Forelimb muscle (tissue), 1 donor: ENCODE results near the gene GARS1. TPM values are rescaled to one million over a fixed set of nuclear protein-coding genes. Genes with fewer than 3 reads are reported as not detected.
"Not testable (repeated sequence)": the region's sequence is repeated elsewhere in the genome, so short reads cannot be mapped to it uniquely, and the experiment has no call there.

ENCODE experiments used
- DNase-seq: peaks from one replicate; pipeline ENCODE4 v3.0.0-alpha.2; 2013; ENCODE audit warnings: low read depth
- polyA plus RNA-seq: library from polyadenylated mRNA; unstranded; fragments of 120-200 nt; gene quantifications from one replicate; pipeline ENCODE4 v1.2.1, GENCODE V29; 2013; ENCODE audit not compliant: insufficient read length

The GARS1 gene
- polyA plus RNA-seq, 1 donor, result 62.8 TPM

DNA sequence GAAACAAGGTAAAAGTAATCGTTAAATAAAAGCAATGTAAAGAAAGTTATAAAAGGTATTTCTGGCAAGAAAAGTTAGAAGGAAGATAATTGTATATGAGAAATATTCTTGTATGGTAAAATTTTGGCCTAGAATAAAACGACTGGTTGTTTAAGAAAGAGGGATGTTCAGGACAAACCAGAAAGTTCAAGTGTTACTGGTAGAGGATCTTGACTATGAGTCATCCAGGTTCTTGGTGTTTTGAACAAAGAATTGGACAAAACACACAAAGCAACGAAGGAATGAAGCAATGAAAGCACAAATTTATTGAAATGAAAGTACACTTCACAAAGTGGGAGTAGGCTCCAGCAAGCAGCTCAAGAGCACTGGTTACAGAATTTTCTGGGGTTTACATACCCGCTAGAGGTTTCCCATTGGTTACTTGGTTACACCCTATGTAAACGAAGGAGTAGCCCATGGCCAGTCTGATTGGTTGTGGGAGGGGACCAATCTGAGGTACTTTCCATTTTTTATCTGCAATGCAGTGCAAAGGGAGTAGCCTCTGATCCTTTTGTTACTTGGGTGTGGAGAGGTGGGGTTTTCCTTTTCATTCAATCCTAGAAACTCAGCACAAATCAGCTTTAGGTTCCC, 22.4 kb upstream of the GARS1 start:
- DNase-seq, result no peak

DNA sequence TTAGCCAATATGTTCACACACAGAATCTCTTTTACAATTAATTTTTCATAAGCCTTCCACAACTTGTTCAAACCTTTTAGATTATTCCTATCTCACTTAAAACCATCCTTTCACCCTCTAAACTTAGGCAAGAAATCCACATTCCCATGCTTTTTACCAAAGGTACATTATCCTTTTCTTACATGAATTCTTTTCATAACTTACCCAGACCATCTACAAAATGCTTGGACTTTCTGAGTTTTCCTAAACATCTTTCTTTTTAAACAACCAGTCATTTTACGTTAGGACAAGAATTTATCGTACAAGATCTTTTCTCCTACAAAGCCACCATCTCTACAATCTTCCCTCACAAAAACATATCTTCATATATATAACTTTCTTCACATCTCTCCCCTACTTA, 18.8 kb upstream of the GARS1 start:
- DNase-seq, result no peak

DNA sequence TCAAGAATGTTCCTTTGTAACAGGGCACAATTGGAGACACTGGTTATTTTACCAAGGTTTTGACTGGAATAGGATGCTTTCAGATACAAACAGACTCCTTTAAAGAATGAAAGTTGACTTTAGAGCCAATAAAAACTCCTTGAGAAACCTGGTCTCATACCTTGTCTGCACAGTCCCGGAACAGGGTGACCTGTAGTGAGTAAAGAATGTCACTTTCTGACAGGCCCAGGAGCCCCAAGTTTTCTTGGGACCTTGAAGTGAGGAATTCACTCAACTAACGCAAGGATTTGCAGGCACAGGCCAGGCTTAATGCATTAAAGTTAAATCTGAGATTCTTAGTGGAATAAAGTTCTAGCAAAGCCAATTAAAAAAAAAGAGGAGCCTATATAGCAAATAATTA, 11.5 kb upstream of the GARS1 start:
- DNase-seq, result no peak

DNA sequence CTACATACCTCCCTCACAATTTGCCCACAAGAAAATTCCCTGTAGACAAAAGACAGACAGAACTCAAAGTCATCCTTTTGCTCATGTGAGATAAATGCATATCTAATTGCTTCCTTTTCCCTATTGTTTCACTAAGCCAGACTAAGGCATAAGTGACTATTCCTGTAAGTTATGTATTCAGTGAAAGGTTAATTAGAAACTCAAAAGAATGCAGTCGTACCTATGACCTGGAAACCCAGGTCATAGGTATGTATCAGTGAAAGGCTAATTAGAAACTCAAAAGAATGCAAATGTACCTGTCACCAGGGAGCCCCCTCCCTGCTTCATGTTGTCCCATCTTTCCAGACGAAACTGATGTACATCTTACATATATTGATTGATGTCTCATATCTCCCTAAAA, 10.3 kb upstream of the GARS1 start:
- no peak for DNase-seq

DNA sequence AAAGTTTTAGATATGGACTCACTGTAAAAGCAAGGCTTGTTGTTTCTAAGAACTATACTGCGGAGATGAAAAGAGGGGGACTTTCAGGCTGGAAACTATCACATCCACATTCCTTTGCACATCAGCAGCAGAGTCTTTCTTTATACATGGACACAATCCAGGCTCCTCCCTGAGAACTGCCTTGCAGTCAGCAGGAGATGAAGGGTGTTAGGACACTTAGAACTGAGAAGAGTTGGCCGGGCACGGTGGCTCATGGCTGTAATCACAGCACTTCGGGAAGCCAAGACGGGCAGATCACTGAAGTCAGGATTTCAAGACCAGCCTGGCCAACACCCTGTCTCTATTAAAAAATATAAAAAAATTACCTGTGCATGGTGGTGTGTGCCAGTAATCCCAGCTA, 9.7 kb upstream of the GARS1 start:
- no peak for DNase-seq

DNA sequence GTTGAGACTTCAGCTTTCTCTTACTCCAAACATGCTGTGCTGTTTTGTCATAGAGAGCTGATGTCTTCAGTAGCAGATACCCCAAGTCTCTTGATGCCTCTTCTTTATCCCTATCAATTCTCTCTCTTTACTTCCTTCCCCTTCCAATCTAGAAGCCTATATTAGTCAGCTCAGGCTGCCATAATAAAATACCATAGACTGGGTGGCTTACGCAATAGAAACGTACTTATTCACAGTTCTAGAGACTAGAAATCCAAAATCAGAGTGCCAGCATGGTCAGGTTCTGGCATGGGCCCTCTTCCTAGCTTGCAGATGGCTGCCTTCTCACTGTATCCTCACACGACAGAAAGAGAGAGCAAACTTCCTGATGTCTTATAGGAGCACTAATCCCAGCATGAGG, 9.0 kb upstream of the GARS1 start:
- no peak for DNase-seq

DNA sequence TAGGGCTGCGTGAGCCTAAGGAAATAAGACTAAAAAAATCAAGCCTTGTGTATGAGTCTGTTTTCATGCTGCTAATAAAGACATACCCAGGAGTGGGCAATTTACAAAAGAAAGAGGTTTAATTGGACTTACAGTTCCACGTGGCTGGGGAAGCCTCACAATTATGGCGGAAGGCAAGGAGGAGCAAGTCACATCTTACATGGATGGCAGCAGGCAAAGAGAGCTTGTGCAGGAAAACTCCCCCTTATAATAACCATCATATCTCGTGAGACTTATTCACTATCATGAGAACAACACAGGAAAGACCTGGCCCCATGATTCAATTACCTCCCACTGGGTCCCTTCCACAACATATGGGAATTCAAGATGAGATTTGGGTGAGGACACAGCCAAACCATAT, 7.1 kb upstream of the GARS1 start:
- not testable (repeated sequence) for DNase-seq

DNA sequence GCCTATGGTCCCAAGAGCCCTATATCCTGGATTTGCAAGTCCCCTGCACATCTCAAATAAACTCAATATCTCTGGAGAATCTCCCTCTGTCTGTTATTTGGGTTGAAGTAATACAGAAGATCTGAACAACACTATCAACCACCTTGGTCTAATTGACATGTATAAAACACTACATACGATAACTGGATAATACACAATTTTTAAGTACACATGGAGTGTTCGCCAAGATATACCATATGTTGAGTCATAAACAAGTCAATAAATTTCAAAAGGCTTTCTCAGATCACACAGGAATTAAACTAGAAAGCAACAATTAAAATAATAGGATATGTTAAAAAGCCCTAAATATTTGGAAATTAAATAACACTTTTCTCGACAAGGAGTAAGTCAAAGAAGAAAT, 5.6 kb upstream of the GARS1 start:
- no peak for DNase-seq

DNA sequence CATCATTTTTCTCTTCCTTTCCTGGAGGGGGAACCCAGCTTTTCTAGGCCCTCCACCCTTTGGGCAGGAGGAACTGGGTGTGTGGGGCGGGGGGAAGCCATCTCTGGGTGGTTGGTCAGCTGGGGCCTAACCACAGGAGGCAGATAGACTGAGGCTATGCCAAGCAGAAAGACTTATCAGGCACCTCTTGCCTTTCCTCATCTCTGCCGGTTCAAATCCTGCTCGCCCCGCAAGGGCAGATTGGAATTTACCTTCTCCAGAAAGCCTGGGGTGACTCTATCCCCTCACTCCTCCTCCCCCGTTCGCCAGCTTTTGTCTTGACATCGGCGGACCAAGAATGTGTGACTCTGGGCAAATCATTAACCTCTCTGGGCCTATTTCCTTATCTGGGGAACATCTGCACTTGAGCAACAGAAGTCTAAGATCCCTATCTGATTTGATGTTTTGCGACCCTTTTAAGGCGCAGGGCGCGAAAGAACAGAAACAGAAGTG, 584 bp upstream of the GARS1 start:
- DNase-seq, result no peak

DNA sequence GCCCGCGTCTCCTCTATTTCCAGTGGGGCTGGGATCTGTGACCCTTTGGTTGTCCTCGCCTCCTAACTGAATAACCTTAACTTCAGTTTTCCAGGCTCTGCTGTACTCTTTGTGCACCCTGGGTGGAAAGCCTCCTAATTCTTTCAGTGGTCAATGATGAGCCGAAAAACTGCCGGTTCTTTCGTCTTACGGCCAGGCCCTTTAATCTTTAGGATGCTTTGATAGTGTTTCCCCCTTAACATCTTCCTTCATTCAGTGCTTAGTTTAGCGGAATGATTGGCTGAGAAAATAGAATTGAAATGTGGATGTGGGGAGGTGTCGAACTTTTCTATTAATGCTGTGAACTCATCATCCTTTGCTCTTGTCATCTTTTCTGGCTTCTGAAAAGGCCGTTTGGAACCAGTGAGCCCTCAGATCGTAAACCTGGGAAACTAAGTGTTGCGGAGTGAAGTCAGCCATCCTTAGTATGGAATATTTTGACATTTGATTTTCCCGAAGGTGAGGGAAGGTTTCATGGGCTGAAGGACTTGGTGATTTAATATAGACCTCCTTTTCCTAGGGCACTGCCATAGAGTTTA, 847 bp downstream of the GARS1 start:
- DNase-seq, result no peak

DNA sequence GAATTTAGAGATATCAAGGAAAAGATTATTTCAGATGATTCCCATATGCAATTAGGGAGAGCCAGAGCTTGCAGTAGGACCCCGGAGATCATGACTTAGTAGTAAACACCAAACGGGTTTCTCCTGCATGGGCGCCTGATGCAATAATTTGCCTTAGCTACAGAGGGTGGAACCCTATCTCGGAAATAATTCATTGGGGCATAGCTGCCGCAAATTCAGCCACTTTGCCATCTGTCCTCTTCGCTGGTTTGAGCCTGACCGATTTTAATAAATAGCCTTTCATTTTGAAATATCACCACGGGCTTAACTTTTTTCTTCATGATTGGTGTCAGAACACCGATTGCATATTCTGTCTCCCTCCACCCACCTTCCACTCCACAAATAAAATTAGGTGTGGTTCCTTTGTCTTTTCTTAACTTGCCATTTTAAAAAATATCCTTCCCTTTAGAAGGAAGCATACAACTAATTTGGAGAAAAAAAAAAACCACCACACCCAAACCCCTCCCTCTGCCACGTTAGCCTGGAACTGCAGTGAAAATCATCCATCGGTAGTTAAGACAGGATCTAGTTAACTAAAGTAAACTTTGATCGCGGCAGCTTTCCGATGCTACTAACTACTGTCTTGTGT, 1.4 kb downstream of the GARS1 start:
- no peak for DNase-seq

DNA sequence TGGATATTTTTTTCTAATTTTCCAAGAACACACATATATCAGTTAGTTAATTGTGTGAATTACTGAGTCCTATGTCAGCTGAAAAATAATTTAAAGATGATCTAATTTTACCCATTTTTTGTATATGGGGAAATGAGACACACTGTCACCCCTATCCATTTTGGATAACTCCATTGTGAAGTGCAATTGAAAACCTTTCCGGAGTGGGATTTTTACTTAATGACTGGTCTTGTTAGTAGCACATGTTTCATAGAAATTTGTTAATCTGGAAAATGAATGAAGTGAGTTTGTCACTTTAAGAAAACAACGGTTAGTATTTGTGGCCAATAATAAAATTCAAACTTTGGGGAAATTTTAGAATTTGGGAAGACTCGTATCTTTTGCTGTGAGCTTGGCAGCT, 2.0 kb downstream of the GARS1 start:
- DNase-seq, result no peak

DNA sequence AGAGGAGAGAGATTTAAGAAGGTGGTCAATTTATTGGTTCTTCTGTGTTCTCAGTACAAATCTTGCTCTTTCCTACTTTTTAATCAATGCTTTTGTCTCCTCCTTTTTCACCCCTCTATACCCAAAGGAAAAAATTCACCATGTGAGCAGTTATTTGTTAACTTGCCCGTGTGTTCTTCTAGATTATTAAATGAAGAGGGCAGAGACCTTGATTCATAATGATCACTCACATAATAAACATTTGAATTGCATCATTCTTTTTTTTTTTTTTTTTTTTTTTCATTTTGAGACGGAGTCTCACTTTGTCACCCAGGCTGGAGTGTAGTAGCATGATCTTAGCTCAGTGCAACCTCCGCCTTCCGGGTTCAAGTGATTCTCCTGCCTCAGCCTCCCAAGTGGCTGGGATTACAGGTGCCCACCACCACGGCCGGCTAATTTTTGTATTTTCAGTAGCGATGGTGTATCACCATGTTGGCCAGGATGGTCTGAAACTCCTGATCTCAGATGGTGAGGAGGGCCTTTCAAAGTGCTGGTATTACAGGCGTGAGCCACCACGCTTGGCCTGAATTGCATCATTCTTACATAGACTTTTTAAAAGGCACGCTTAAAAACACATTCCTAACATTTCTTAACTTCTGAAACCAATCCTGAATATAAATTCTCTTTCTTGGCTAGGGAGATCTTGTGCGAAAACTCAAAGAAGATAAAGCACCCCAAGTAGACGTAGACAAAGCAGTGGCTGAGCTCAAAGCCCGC, 3.6 kb downstream of the GARS1 start:
- DNase-seq, result no peak

DNA sequence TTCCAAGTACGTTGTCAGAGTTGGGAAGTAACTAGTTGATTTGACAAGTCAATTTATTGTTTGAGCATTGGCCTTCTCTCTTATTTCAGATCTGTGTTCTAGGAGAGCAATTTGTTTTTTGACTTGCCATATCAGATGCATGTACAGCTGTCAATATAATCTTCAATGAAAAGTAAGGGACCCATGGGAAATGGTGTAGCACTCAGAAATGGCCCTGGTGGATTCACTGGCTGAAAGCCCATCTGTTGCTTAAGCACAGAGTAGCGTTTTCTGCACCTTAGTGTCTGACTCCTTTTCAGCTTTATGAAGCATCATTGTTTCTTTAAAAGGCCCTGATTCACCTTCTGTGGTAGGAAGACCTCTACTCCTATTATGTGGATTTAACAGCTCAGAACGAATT, 10.2 kb downstream of the GARS1 start:
- no peak for DNase-seq

DNA sequence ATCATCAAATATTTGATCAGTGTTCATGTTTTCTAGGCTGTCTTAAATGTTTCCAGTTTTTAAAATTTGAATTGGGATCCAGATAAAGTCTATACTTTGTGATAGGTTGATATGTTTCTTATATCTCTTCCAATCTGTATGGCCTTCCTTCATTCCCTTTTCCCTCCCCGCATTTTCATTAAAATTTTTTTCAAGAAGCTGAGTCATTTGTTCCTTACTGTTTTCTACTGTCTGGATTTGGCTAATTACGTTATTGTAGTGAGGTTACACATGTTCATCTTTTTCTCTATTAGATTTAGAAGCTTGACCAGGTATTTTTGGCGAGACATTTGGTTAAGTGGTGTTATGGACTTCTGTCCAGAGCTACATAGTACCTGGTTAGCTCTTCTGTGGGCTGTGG, 11.2 kb downstream of the GARS1 start:
- DNase-seq, result no peak

DNA sequence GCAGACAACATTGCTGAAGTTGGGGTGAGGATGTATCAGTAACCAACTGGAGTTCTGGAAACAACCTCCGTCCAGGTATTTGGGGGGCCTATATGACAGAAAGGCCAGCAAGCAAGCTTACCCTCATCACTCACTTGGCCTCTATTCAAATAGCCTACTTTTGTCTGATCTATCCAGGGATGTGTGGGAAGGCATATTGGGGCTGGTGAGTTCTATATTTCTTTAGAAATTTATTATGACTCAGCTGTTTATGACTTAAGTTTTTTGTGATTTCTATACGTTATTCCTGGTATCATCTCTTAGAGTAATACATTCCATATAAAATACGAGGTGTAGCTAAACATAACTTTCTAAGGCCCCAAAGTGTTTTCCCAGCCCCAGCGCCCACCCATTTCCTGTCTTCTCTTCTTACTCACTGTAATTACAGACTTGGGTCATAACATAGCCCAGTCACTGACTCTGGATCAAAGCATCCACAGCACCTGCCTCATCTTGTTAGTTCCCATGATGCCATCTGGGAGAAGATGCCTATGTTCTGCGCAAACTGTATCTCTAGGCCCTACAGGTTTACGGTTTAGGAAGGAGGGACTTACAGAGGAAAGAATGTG, 18.1 kb downstream of the GARS1 start:
- no peak for DNase-seq

DNA sequence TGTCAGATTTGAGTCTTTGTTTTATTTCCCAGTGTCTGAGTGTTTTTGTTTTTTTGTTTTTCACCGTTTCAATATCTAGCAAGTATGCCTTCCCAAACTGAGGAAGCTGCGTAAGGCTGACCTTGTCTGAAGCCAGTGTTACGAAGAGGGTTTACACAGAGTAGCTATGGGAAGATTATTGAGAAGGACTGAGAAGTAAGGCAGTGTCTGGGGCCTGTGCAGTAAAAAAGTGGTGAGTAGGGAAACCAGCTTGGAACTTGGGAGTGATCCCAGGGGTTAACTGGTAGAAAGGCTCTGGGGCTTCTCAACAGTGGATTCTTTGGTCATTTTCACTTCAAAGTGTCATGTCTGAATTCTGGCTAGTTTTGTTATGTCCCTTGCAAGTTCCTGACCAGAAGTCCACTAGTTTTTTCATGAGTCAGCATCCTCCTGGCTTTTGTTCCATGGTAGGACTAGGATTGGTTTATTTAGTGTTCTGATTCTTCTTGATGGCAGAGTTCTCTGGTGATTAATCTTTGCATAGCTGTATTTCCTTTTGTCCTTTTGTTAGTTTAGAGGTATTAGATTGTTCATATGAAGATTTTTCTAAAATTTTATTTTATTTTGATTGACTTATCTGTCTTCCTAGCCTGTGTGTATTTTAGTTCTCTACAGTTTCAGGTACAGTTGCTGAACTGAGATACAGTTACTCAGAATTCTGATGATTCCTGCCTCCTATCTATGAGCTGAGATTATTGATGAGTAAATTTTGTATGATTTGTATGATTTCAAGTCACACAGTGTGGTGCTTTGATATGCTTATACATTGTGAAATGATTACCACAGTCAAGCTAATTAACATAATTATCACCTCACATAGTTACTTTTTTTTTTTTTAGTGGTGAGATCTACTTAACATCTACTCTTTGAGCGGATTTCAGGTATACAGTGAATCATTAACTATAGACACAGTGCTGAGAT, 19.0 kb downstream of the GARS1 start:
- DNase-seq, result no peak

DNA sequence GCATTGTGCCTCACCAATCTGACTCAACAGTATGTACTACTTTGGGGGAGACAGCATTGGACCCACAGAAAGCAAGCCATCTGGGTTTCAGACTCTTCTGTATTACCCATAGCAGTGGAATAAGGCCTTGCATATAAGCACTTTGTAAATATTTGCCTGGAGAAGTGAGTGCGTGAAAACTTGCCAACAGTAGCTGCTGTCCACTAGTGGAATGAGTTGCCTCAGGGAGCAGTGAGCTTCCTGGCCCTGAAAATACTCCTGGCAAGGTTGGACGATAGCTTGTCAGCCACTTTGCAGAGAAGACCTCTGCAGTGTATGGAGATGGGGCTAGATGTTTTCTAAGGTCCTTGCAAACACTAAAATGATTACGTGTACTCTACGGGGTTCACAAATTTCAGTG, 21.6 kb downstream of the GARS1 start:
- DNase-seq, result no peak

DNA sequence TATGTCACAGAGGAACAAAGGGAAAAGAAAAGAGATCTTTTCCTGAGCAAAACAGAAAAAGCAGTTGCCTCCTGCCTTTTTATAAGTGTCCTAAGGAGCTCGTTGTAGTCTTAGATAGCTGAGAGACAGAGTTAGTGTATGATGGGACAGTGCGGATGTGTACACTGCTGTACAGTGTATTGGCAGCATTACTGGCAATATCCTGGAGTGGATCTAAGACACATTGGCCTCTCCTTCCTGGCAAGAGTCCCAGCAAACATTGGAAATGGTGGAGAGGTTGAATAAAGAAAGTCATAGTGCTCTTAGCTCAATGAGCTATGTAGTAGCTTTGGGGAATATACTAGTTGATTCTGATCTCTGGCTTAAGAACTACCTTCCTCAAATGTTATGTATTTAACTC, 22.7 kb downstream of the GARS1 start:
- no peak for DNase-seq

DNA sequence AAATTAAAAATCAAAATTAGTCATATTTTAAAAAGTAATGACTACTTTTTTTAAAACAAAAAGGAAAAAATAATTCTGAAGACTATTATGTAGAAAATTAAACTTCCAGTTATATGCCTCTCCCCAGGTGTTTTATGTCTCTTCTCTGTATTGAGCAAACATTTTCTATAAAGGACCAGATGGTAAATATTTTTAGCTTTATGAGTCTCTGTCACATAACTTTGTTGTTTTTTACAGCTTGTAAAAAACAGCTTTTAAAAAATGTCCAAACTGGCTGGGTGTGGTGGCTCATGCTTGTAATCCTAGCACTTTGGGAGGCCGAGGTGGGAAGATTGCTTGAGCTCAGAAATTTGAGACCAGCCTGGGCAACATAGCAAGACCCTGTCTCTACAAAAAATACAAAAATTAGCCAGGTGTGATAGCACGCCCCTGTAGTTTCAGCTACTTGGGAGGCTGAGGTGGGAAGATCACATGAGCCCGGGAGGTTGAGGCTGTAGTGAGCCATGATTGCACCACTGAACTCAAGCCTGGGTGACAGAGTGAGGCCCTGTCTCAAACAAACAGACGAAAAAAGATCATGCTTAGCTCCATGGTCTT, 23.5 kb downstream of the GARS1 start:
- DNase-seq, result no peak

DNA sequence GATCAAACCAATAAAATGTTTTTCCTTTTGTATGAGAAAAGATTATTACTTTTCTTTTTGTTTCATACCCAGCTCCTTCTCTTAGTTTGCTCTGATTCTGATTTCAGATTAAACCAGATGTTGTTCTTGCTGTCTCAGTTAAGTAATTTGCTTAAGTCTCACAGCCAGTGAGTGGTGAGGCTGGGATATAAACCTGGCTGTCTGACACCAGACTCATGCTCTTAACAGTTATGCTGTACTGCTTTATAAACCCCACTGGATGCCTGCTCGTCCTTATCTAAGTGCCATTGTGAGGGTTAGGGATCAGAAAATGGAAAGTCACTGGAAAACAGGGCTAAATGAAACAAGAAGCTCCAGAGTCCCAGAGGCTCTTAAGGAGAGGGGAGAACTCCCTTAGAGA, 24.3 kb downstream of the GARS1 start:
- no peak for DNase-seq
